Right renal cortex interstitium (tissue), 3 donors: ENCODE measurements around the gene RUNX3. TPM values are rescaled to one million over a fixed set of nuclear protein-coding genes. Genes with fewer than 3 reads are reported as not detected.

Experiments used
- DNase-seq, 3 donors: peaks; one replicate each; pipeline ENCODE4 v3.0.0-alpha.2; 2013; ENCODE audit warnings: low read depth in 3 of 3, low spot score in 2 of 3
- polyA plus RNA-seq, 3 donors: library from polyadenylated mRNA; unstranded; fragments of 120-200 nt; gene quantifications; one replicate each; pipeline ENCODE4 v1.2.1, GENCODE V29; 2013; ENCODE audit not compliant: insufficient read length in 3 of 3

Gene RUNX3
- polyA plus RNA-seq, 3 donors = 0.31 to 0.69 (median 0.54) TPM

DNA sequence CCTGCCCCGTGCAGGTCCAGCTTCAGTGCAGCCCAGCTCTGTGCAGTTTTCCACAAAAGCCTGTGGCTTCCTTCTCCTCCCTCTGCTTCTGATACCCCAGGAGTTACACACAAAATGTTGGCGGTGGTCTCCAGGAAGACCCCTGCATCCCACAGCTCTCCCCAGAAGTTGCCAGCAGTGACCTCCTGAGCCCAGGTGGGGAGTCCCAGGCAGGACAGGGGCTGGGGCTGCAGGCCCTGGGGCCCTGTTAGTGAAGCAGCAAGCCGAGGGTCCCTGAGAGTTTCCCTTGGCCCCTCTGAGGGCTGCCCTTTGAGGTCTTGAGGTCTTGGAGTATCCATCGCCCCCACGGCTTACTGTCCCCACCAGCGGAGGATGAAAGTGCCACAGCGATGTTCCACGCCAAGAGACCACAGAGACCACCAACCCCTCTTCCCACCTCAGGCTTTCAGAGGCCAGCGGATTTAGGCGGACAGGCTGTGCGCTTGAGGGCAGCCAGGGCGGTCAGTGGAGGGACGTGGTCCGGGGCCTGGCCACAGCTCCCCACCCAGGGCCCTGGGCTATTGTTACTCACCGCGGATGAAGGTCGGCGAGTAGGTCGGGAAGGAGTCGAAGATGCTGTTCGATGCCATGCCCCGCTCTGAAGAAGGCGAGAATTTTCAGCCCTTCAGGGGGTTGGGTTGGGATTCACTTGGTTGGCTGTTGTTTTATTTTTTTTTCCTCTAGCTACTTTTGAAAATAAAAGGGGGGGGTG lies 34.0 kb upstream of the RUNX3 start:
- no peak for DNase-seq

- no peak for DNase-seq
Observed at GRCh38 chr1:24963099-24963872, 33.2 kb upstream of the RUNX3 start.

DNA sequence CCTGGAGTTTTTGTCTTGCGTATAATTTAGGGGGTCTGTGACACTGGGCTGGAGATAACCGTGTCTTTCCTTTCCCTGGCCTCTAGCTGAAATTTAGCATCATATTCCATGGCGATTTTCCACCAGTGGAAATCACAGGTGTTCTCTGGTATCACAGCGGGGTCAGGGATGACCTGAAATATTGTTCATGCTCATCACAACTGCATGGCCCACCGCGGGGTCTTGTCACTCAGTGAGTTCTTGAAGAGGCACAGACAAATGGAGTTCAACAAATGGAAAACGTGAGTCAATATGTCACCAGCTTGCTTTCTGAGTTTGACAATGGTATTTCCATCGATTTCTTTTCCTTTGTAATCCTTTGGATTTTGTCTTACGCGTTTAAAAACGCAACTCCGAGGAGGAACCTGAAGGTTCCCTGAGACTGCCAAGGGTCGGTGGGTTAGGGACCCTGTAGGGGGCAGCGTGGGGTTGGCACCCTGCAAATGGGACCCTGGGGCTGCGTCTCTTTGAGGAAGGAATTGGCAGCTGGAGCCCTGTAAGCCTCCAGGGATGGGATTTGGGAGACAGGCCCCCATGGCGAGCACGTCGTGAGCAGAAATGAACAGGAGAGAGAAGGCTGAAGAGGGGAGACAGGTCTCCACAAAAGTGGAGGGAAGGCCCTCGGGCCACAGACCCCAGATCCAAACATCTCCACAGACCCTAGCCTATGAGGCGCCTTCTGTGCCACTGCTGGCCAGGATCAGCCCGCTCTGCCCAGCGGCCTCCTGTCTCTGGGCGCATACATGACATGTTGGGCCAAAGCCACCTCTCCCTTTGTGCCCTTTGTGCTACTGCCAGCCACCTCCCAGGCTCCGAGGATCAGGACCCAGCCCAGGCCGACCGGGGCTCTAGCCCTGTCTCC lies 32.1 kb upstream of the RUNX3 start:
- no peak for DNase-seq

DNA sequence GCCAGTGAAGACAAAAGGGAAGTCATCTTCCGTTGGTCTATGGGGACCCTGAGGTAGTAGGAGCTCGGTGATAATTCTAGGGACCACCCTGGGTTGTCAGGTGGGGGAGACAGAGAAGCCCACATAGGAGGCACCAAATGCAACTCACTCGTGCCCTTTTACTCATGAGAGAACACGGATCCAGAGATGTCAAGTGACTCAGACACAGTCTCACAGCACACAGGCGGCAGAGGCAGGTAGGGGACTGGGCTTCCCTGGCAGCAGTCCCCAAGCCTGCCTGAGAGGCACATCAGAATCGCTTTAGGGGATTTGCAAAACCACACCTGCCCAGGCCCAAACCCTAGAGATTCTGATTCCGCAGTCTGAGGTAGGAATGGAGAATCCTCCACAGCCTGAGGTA lies 31.3 kb upstream of the RUNX3 start:
- no peak for DNase-seq

- no peak for DNase-seq
Observed at GRCh38 chr1:24960071-24960801, 30.2 kb upstream of the RUNX3 start.

- DNase-seq = no peak
Observed at GRCh38 chr1:24959623-24959975, 29.5 kb upstream of the RUNX3 start.

GRCh38 chr1:24958766-24959622 lies 28.9 kb upstream of the RUNX3 start:
- no peak for DNase-seq

GRCh38 chr1:24957808-24958752 lies 28.0 kb upstream of the RUNX3 start:
- no peak for DNase-seq

- no peak for DNase-seq
Observed at GRCh38 chr1:24957016-24957807, 27.1 kb upstream of the RUNX3 start.

DNA sequence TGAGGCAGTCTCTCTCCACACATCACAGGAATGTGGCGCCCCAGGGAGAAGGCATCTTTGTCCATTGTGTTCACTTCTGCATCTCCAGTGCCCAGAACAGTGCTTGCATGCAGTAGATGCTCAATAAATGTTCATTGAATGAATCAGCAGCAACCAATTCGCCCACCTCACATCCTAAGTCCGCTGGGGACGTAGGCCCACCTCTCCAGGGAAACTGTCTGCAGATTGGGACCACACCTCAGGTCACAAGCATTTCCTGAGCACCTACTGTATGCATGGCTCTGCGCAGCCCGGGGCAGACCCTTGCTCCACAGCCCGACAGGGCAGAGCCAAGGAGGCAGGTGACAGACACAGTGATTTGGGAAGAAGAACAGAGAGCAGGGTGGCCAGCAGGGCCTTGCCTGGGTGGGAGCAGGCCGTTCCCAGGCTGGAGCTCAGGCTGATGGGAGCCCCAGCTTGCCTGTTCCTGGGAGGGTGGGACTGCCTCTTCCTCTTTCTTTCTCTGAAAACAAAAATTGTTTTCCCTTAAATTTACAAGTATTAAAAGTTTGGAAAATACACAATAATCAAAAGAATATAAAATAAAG lies 25.8 kb upstream of the RUNX3 start:
- DNase-seq = no peak

DNA sequence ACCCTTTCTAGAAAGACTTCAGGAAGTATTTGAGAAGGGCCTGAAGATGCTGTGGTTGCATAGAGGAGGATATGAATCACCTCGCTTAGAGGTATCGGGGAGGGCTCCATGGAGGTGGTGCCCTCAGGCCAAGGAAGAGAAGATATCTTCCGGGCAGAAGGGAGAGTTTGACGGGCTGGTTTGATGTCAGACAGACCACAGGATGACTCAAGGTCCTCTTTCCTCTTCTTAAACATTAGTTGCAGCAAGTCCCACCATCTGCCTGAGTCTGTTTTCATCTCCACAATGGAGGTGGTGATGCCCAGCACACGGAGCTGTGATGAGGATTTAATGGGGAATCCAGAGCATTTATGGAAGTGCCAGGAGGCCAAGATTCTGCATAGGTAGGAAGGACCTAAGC lies 25.1 kb upstream of the RUNX3 start:
- no peak for DNase-seq

DNA sequence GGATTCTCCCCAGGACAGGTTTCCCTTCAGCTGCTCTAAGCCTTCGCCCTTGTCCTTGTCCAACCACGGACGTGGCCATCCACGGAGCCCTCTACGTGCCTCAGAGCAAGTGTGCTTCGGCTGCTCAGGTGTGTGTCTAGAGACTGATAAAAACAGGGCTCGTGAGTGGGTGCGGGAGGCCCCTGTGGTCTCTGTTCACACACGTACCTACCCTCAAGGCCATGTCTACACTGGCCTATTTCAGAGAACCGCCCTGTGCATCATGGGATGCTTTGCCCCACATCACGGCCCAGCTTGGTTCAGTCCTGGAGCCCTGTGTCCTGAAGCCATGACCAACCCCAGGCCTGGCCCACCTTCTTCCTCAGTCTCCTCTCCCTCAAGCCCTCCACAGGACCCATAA lies 24.6 kb upstream of the RUNX3 start:
- no peak for DNase-seq

- DNase-seq = no peak
Observed at GRCh38 chr1:24954022-24954421, 23.9 kb upstream of the RUNX3 start.

GRCh38 chr1:24952413-24952841 lies 22.4 kb upstream of the RUNX3 start:
- no peak for DNase-seq

DNA sequence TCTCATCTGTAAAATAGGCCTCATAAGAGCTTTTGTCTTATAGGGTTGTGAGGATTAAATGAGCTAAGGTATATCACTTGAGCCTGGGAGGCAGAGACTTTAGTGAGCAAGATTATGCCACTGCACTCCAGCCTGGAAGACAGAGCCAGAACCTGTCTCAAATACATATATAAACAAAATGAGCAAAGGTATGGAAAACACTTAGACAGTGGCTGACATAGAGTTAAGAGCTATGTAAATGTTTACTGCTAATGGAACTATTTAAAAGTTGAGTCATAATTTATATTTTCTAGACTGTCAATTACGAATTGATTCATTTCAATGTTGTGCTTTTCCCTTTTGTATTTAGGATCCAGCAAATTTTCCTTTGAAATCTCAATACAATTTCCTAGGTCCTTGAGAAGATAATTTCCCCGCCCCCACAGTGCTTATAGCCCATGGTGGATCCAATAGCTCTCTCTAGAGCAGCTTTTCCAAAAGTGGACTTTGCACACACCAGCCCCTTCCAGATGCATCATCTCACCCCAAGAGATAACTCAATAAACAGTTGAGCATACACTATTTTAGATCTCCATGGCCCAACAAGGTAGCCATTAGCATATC lies 21.8 kb upstream of the RUNX3 start:
- DNase-seq = no peak

- no peak for DNase-seq
Observed at GRCh38 chr1:24951337-24951736, 21.3 kb upstream of the RUNX3 start.

DNA sequence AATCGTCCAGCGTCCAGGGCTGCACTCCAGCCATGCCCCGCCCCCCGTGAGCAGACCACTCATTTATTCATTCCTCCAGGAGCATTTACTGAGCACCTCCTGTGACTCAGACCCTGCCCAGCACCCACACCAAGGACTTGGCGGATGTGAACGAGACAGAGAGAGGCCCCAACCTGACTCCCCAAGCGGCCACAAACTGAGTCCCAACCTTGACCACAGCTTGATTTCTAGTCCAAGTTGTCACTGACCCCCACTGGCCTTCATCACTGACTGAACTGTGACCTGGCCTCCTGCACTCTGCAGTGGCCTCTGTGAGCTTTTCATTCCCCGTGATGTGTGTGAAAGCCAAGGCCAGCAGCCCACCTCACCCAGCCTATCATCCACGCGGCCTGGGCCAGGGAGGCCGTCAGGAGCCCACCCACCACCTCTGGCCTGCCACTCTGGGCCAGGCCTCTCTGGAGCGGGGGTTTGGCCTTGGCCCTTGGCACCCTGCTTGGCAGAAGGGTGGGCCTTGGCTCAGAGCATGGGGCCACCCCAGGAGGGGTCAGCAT lies 19.3 kb upstream of the RUNX3 start:
- no peak for DNase-seq
